ENCODE data around the gene ZBTB1. TPM values are rescaled to one million over a fixed set of nuclear protein-coding genes. Genes with fewer than 3 reads are reported as not detected.
"Not testable (repeated sequence)": the region's sequence is repeated elsewhere in the genome, so short reads cannot be mapped to it uniquely, and the experiment has no call there.

The ZBTB1 gene
- total RNA-seq, 1 donor from 2014 or later, result 34.3 TPM

DNA sequence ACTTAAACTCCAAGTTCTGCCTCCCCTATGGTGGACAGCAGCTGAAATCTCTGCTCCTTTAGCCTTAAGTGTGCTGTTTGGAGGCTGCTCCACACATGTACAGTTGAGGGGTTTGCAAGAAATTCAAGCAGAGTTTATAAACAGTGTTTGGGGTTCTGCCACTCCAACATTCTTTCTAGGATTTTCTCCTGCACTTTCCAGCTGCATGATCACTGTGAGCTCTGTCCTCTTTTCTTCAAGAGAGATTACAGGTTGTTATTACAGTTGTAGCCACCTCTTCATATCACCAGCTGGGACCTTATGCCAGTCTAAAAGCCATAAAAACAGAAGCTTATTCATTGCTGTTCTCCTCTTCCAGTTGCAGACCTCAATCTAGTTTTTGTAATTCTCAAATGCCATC, 9.3 kb upstream of the ZBTB1 start:
- no peak for DNase-seq (ENCODE audit: low read depth, low spot score)

DNA sequence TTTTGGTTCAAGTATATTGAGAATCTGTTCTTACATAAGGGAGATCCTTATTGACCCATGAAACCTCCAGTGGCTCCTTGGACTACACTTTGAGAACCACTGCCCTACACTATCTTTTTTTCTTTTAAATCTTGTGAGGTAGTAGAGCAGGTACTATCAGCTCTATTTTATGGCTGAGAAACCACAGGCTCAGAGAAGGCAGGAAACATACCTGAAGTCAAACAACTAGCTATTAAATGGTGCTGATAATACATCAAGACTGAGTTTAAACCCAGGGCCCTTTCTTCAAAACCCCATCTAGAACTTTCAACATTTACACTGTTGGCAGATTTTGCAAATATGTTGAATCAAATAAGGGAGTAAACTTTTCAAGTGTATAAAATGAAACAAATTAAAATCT, 7.8 kb upstream of the ZBTB1 start:
- no peak for DNase-seq (ENCODE audit: low read depth, low spot score)

DNA sequence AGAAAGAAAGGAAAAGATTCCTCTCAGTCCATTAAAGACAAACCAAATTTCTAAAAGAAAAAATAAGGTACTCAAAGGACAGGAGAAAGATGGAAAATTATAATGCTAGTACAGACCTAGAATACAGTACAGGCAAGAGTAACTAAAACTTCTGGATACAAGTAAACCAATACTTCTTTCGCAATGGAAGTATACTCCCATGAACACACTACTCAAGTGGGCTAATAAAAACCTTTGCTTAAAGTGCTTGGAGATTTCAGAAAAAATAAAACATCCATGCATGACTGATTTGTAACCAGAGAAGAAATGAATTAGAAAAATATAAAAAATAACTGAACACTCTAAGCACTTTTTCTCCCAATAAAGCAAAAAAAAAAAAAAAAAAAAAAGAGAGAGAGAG, 4.5 kb upstream of the ZBTB1 start:
- DNase-seq (ENCODE audit: low read depth, low spot score), result no peak

DNA sequence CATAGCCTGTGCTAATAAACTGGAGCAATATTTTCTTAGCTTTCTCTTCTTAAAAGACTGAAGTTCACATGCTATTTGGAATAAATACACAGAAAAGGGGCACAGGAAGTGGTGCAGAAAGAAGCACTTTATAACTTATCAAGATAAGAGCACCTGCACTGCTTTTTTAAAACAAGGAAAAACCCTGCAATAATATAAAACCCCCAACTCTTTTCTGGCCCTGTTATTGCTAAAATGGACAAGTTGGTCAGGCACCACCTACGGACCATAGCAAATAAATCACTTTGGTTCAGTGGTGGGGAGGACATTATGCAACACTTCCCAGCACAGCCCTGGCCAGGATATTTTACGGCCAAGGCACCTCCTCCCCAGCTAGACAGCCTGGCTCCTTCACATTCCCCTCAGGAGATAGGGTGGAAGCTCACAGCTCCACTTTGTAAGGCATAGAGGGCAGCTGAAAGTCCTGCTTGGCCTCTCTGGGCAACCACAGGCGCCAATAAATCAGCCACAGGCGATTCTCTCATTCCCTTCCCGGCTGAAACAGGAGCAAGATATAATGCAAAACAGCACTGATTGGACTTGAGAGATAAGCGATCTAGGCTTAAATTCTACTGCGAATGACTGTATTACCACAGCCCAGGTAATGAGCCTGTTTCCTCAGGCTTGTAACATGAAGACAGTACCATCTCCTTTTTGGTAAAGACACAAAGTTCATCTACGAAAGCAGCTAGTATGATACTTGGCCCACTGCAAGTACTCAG, 3.0 kb upstream of the ZBTB1 start:
- DNase-seq (ENCODE audit: low read depth, low spot score), result no peak

DNA sequence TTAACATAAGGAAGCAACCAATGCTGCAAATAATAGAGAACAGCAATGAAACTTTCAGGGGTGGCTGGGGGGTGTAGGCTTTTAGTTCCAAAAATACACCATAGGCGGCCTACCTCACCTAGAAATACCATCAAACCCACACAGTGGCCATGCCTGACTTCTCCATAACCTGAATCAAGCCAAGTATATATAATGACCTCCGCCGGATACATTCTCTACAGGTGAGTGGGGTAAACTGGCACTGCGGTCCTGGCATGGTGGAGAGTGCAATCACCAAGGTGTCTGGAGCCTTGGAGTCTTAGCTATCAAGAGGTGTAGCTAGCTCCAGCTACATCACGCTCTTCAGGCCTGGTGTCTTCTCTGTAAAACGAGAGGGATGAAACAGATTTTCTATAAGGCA, 2.1 kb upstream of the ZBTB1 start:
- DNase-seq (ENCODE audit: low read depth, low spot score), result no peak

- DNase-seq (ENCODE audit: low read depth, low spot score), result no peak
These were observed 1.6 kb upstream of the ZBTB1 start for GRCh38 chr14:64502887-64503433.

- DNase-seq (ENCODE audit: low read depth, low spot score), result peak; percentile 82
These were observed 898 bp upstream of the ZBTB1 start, which contains the start of gene ZBTB25 for GRCh38 chr14:64503434-64504309. Gene ZBTB25, minus strand, starts transcription at chr14:64503838. Its CDS starts 13,305 bp downstream, at chr14:64490533.

DNA sequence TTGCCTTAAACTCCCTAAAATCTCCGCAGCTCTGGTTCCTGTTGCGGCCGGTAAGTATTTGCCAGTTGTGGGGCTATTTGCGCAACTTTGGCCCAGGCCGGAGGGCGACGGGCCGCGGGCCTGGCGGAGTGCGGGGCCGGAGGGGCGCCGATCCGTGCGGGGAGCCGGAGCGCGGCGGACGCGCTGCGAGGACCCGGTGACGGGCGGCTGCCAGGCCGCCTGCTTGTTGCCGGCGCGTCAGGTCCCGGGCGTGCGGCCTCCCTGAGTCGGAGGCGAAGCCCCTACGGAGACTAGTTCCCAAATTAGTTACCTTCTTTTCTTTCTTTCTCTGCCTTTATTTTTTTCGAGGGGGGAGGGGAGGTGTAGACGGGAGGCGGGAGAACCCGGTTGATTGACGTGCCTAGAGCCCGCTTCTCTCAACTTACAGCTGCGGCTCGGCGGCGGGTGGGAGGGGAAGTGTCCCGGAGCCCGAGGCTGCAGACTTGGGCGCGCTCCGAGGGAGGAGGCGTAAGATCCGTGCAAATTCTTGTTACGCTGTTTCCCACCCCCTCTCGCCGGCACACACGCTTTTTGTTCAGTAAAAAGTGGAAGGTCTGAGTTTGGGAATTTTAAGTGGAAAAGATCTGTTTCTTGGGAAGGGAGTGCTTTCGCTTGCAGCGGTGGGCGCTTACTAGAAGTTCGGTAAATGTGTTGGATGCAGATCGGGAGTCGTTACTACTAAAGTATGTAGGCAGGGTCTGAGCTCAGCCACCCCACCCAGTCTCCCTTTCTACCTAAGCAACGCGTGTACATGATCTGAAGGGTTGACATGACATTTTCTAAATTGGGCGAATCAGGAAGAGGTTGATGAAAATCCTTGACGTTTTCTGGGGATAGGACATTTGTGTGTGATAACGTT, 576 bp downstream of the ZBTB1 start:
- DNase-seq (ENCODE audit: low read depth, low spot score), result peak; percentile 53

GRCh38 chr14:64506721-64507120, 2.2 kb downstream of the ZBTB1 start:
- DNase-seq (ENCODE audit: low read depth, low spot score), result no peak

DNA sequence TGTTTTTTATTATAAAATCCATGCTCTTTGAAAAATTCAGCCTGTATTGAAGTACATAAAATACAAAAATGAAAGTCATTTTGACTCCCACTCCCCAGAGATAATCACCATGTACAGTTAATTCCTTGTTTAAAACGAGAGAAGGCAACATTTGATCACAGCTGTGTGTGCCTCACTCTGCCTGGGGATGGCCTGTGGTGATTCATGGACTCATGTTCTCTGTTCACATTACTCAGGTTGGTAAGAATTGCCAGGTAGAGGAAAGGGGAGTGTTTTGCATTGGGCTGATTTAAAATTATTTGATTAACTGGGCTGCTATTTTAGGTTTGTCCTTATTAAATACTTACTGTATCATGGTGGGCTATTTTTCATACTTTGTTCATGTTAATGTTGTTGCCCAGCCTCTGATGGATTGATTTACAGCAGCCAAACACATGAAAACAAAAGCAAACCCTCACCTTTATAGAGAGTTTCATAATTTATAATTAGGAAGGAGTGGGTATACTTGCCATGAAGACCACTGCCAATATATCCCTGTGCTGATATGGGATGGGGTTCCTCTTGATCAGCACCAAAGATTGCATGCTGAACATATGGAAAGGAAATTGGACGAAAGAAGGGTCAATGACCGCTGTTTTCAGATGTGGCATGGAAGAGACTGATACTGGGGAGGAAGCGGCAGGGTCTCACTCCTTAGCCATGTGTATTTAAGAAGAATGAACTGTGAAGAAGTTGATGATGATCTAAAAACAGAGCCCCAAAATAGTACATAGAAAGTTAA, 3.0 kb downstream of the ZBTB1 start:
- DNase-seq (ENCODE audit: low read depth, low spot score), result no peak

DNA sequence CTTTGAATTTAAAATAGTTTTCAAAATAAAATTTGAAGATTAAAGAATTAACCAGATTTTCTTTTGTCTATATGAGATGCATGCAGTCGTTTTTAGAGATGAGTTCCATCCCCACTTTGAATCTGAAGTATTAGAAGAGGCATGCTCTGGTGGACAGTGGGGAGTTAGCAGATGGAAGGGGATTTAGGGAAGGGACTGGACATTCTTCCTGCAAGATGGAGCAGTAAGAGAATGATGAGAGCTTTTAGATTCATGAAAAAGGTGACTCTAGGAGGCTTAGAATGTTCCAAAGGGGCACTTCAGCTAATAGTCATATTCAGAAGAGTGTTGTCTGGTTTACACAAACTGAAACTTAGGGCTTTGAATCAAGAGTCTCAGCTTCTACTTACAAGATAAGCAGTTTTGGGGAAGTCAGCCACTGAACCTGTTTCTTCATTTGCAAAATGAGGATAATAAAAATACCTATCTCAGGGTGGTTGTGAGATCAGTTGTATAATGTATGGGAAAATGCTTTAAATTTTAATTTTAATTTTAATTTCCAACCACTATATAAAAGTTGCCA, 3.7 kb downstream of the ZBTB1 start:
- DNase-seq (ENCODE audit: low read depth, low spot score), result no peak

GRCh38 chr14:64509036-64509435, 4.5 kb downstream of the ZBTB1 start:
- no peak for DNase-seq (ENCODE audit: low read depth, low spot score)

- DNase-seq (ENCODE audit: low read depth, low spot score), result no peak
These were observed 6.5 kb downstream of the ZBTB1 start for GRCh38 chr14:64510825-64511671.

- DNase-seq (ENCODE audit: low read depth, low spot score), result no peak
These were observed 8.7 kb downstream of the ZBTB1 start for GRCh38 chr14:64513271-64513670.

- DNase-seq (ENCODE audit: low read depth, low spot score), result no peak
These were observed 10.5 kb downstream of the ZBTB1 start for GRCh38 chr14:64515053-64515452.

- no peak for DNase-seq (ENCODE audit: low read depth, low spot score)
These were observed 12.4 kb downstream of the ZBTB1 start for GRCh38 chr14:64516969-64517368.

- not testable (repeated sequence) for DNase-seq (ENCODE audit: low read depth, low spot score)
These were observed 13.1 kb downstream of the ZBTB1 start for GRCh38 chr14:64517667-64518066.

- no peak for DNase-seq (ENCODE audit: low read depth, low spot score)
These were observed 13.7 kb downstream of the ZBTB1 start for GRCh38 chr14:64518229-64518628.

GRCh38 chr14:64520699-64521098, 16.1 kb downstream of the ZBTB1 start:
- no peak for DNase-seq (ENCODE audit: low read depth, low spot score)

Measured in pulmonary artery endothelial cell (primary cell).